GM12801 (cell line): ENCODE data around the gene RBFOX1.

Experiments used
- TF ChIP-seq, protein P1 (sequence below): IDR thresholded peaks from one replicate; pipeline ENCODE4 v1.5.1; 2011; ENCODE audit warnings: control low read depth; ENCODE audit not compliant: insufficient read length; ENCODE audit errors: extremely low read depth

RBFOX1 gene

DNA sequence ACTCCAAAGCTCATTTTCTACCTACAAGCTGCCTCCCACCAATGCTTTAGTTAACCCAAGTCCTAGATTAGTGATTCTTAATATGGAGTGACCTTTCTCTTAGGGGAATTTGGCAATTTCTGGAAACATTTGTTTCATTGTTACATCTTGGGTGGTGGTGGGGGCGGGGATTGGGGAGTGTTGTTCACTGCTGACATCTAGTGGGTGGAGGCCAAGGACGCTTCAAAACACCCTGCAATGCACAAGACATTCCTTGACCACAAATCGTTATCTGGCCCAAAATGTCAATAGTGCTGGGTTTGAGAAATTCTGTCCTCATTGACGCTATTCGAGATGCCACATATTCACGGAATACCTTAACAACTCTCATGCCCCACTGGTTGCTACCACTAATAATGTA is 282.9 kb downstream of the RBFOX1 start:
- TF ChIP-seq, protein P1, sequence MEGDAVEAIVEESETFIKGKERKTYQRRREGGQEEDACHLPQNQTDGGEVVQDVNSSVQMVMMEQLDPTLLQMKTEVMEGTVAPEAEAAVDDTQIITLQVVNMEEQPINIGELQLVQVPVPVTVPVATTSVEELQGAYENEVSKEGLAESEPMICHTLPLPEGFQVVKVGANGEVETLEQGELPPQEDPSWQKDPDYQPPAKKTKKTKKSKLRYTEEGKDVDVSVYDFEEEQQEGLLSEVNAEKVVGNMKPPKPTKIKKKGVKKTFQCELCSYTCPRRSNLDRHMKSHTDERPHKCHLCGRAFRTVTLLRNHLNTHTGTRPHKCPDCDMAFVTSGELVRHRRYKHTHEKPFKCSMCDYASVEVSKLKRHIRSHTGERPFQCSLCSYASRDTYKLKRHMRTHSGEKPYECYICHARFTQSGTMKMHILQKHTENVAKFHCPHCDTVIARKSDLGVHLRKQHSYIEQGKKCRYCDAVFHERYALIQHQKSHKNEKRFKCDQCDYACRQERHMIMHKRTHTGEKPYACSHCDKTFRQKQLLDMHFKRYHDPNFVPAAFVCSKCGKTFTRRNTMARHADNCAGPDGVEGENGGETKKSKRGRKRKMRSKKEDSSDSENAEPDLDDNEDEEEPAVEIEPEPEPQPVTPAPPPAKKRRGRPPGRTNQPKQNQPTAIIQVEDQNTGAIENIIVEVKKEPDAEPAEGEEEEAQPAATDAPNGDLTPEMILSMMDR: no peak

DNA sequence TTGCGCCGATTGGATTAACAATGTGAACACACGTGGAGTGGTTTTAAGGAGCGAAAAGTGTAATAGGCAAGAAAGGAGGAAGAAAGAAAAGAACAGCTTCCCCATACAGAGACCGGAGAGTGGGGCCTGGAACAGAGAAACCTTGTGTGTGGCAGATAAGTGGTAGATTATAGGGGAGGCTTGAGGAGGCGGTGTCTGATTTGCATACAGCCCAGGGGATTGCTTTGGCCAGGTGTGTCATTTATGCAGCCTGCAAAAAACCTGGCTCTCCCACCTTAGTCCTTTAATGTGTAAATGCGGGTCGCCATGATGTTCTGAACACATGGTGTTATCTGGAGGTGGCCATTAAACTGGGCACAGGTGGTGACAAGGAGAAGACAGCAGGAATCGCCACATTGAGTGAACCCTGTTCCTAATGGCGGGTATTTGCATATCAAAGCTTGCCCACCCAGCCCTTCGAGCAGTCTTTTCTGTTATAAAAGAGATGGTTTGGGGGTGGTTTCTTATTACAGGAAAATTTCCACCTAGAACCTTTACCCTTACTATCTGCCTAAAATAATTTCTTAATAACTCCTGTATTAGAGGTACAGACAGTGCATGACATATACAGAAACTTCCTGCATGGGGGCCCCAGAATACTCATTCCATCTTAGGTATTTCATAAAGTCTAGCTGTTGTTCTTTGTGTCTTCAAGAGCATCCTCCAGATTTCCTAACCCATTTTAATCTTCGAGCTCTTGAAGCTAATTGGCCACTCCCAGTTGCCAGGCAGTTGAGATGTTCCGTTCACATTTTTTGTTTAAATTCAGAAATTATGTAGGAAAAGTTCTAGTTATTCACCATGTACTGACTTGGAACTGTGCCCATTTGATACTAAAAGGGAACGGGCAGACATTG is 292.5 kb downstream of the RBFOX1 start:
- TF ChIP-seq, protein P1: no peak

GRCh38 chr16:7628981-7629380 is 296.3 kb downstream of the RBFOX1 start:
- TF ChIP-seq, protein P1: no peak

DNA sequence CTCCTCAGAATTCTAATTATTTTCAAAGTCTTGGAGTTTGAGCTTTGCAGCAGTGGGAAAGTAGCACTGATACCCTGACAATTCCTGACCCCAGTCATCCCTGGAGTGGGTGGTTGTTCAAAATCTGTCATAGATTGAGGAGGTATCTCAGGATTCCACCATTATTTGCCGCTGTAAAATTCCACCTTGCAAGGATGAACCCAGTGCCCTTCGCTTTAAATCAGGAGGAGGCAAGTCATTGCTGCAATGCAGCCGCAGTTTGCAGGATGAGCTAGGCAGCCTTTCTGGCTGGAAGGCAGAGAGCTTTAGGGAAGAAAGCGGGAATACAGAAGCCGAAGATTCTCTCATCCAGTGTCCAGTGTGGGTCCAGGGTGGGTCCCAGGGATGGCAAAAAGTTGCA is 296.9 kb downstream of the RBFOX1 start:
- TF ChIP-seq, protein P1: no peak

- TF ChIP-seq, protein P1: no peak
Measured at GRCh38 chr16:7637446-7637845, 304.8 kb downstream of the RBFOX1 start.

DNA sequence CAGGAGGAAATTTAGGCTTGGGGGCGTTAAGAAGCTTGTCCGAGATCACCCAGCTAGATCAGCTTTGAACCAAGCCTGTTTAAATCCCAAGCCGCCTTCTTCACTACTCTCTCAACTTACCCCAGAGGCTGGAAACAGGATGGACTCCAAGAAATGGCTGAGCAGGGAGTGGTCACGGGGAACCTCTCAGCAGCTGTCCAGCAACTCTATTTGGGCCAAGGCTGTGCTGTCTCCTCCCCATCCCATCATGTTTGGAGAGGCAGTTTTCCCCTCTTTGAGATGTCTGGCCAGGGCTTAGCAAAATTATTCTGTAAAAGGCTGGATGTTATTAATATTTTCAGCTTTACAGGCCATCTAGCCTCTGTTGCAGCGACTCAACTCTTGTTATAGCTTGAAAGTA is 305.7 kb downstream of the RBFOX1 start:
- TF ChIP-seq, protein P1: no peak

GRCh38 chr16:7640334-7640733 is 307.7 kb downstream of the RBFOX1 start:
- TF ChIP-seq, protein P1: no peak
